Panc1 (cell line): ENCODE results near the gene SRPK1. TPM values are rescaled to one million over a fixed set of nuclear protein-coding genes. Genes with fewer than 3 reads are reported as not detected.

ENCODE experiments used
- ATAC-seq: fragments of 200-7000 bp; cut with Tn5 transposase; 2 replicates; pipeline ENCODE4 v1.9.1; 2020; ENCODE audit warnings: mild to moderate bottlenecking, moderate library complexity
- BruUV-seq: library from RNA; stranded (reverse); fragments of 400-500 nt; replicated peaks from 2 replicates; lab custom pipeline; 2021; lab: Mats Ljungman, UMichigan
- CTCF ChIA-PET: fragments of 300-600 bp; sonication (Branson Sonifier 250); formaldehyde crosslinking; loops from one replicate; lab custom pipeline; 2022; ENCODE audit warnings: antibody characterized with exemption; lab: Charles Lee
- POLR2A ChIA-PET: fragments of 300-600 bp; sonication (Branson Sonifier 250); formaldehyde crosslinking; loops from one replicate; lab custom pipeline; 2022; ENCODE audit warnings: antibody characterized with exemption; lab: Charles Lee
- DNase-seq: peaks from one replicate; pipeline ENCODE4 v3.0.0-alpha.2; 2010; ENCODE audit warnings: low read depth, low spot score
- H3K27ac ChIP-seq: 2 replicates; pipeline ENCODE4 v1.5.1; 2011; ENCODE audit warnings: mild to moderate bottlenecking, low read length, inconsistent platforms
- H3K27me3 ChIP-seq: fragments of 200-500 bp; sonication (Bioruptor generic); 2 replicates; pipeline ENCODE4 v1.6.0; 2014; ENCODE audit warnings: low read length, inconsistent platforms; ENCODE audit not compliant: control insufficient read depth, insufficient read depth
- H3K36me3 ChIP-seq: fragments of 200-500 bp; sonication (Bioruptor generic); 2 replicates; pipeline ENCODE4 v1.5.1; 2014; ENCODE audit warnings: inconsistent platforms, mild to moderate bottlenecking, low read length, moderate library complexity; ENCODE audit not compliant: control insufficient read depth, insufficient read depth
- H3K4me1 ChIP-seq: 2 replicates; pipeline ENCODE4 v1.5.1; 2011; ENCODE audit warnings: inconsistent platforms, mild to moderate bottlenecking, low read length, moderate library complexity; ENCODE audit not compliant: control insufficient read depth, insufficient read depth
- H3K4me3 ChIP-seq, 2 experiments: 2 replicates each; pipeline ENCODE4 v1.5.1; 2011 to 2012; ENCODE audit warnings: low read depth in 2 of 2, low read length in 2 of 2, mild to moderate bottlenecking in 2 of 2, inconsistent platforms in 1 of 2, moderate library complexity in 1 of 2
- H3K9me3 ChIP-seq: fragments of 200-500 bp; sonication (Bioruptor generic); 2 replicates; pipeline ENCODE4 v1.5.1; 2014; ENCODE audit warnings: low read depth, mild to moderate bottlenecking, inconsistent platforms, low read length, moderate library complexity; ENCODE audit not compliant: control insufficient read depth, insufficient read depth
- CTCF ChIP-seq: fragments of 450-650 bp; IDR thresholded peaks from 2 replicates; pipeline ENCODE4 v1.5.1; 2017; ENCODE audit warnings: mild to moderate bottlenecking
- POLR2AphosphoS5 ChIP-seq: IDR thresholded peaks from 2 replicates; pipeline ENCODE4 v1.6.1; 2012; ENCODE audit warnings: mild to moderate bottlenecking, low read depth, low read length, moderate library complexity
- REST ChIP-seq, 2 experiments: IDR thresholded peaks; 2 replicates each; pipeline ENCODE4 v1.6.1; 2011 to 2012; ENCODE audit warnings: low read depth in 2 of 2, control low read depth in 1 of 2, low read length in 1 of 2, mild to moderate bottlenecking in 1 of 2, moderate library complexity in 1 of 2; ENCODE audit not compliant: insufficient read depth in 1 of 2
- SIN3A ChIP-seq: IDR thresholded peaks from 2 replicates; pipeline ENCODE4 v1.6.1; 2012; ENCODE audit warnings: low read depth, mild to moderate bottlenecking, low read length, moderate library complexity, borderline replicate concordance; ENCODE audit not compliant: insufficient read depth
- TCF7L2 ChIP-seq: IDR thresholded peaks from 2 replicates; pipeline ENCODE4 v1.6.1; 2011; ENCODE audit warnings: mild to moderate bottlenecking, low read depth, low read length, inconsistent platforms
- in situ Hi-C: cut with HindIII; loops from 2 replicates; pipeline ENCODE4 v1.10.0; 2016; ENCODE audit warnings: low sequenced_read_pairs, low pct_unique_long_range_greater_than_20kb
- intact Hi-C: fragments of 100-400 bp; cut with micrococcal nuclease; formaldehyde crosslinking; loops from one replicate; pipeline ENCODE4 v1.10.0; 2022; ENCODE audit not compliant: unreplicated experiment
- total RNA-seq: library from RNA; stranded (reverse); gene quantifications from one replicate; pipeline ENCODE4 v1.2.1, GENCODE V29; 2021; ENCODE audit not compliant: unreplicated experiment

SRPK1 gene
- total RNA-seq, 1 experiment from 2014 or later = 68.3 TPM

- intact Hi-C loops (no loop called here), in situ Hi-C loops (no loop called here)
- Histone ChIP-seq H3K36me3 (peaks cover 2% of the 10 kb centered on the region; the same call in 1 of the 2 replicates), H3K4me1 (no peaks in the 10 kb centered on the region), H3K4me3 (no peak overlapping the region), H3K27me3 (no peaks in the 10 kb centered on the region), H3K27ac (no peak overlapping the region), H3K9me3 (peaks cover 4% of the 10 kb centered on the region; the same call in 1 of the 2 replicates)
- ATAC-seq (no peak), DNase-seq (no peak)
- TF ChIP-seq POLR2AphosphoS5 = no peak
- no peak for TF ChIP-seq SIN3A
- TF ChIP-seq TCF7L2 = no peak
- TF ChIP-seq CTCF = no peak
- TF ChIP-seq REST (IDR thresholded peaks at IDR 0.05; ENCODE audit: insufficient read depth in 1 of 2, low read depth in 2 of 2, low read length in 1 of 2) = no peak
- BruUV-seq = no TSS peak
- ChIA-PET CTCF (interaction anchor here (0.7 kb wide), 1 partner anchor 178 kb away, joined by 4 read pairs; no protein-coding TSS in a partner anchor), POLR2A (no interaction called here)
These were observed 14.9 kb downstream of the SRPK1 start for GRCh38 chr6:35905841-35906498.

GRCh38 chr6:35905141-35905785 lies 15.6 kb downstream of the SRPK1 start:
- no peak overlapping the region for H3K27ac ChIP-seq
- POLR2A ChIA-PET = no interaction called here
- no TSS peak for BruUV-seq
- H3K36me3 ChIP-seq = peaks cover 2% of the 10 kb centered on the region; the same call in 1 of the 2 replicates
- H3K27me3 ChIP-seq = no peaks in the 10 kb centered on the region
- no peaks in the 10 kb centered on the region for H3K4me1 ChIP-seq
- H3K9me3 ChIP-seq = peaks cover under 1% of the 10 kb centered on the region; the same call in 1 of the 2 replicates
- in situ Hi-C loops (no loop called here), intact Hi-C loops (no loop called here)
- CTCF ChIA-PET = interaction anchor here (0.7 kb wide), 1 partner anchor 179 kb away, joined by 4 read pairs; no protein-coding TSS in a partner anchor
- TF ChIP-seq TCF7L2 (no peak), SIN3A (no peak), POLR2AphosphoS5 (no peak), CTCF (no peak), REST (IDR thresholded peaks at IDR 0.05; ENCODE audit: insufficient read depth in 1 of 2, low read depth in 2 of 2, low read length in 1 of 2) (no peak)
- DNase-seq = no peak
- ATAC-seq = no peak
- no peak overlapping the region for H3K4me3 ChIP-seq
